SH-SY5Y (cell line): ENCODE data around the gene ZFP69B.

Experiments used
- GATA2 ChIP-seq: IDR thresholded peaks from 2 replicates; pipeline ENCODE4 v1.6.1; 2011; ENCODE audit warnings: mild to moderate bottlenecking, low read depth, low read length
- GATA3 ChIP-seq: IDR thresholded peaks from 2 replicates; pipeline ENCODE4 v1.6.1; 2011; ENCODE audit warnings: low read depth, mild to moderate bottlenecking, low read length, moderate library complexity

- TF ChIP-seq GATA2, result no peak
- TF ChIP-seq GATA3, result no peak
Measured at GRCh38 chr1:40469327-40469726, 19.1 kb downstream of the ZFP69B start.
